ENCODE results near the gene INCENP.

GRCh38 chr11:62130283-62131169 lies 6.7 kb downstream of the INCENP start:
- TF ChIP-seq EZH2 (IDR thresholded peaks at IDR 0.05; ENCODE audit: low read length) (no peak), CTCF (optimal IDR thresholded peaks at IDR 0.05 in 1 of 3, IDR thresholded peaks at IDR 0.05 in 1 of 3, conservative IDR thresholded peaks at IDR 0.05 in 1 of 3; ENCODE audit: extremely low read depth in 1 of 3, insufficient read depth in 2 of 3, low read length in 3 of 3) (no peak)

Measured in keratinocyte (primary cell).